Sigmoid colon (tissue), 4 donors: Measurements from ENCODE around the gene SYNRG.

Experiments
- CTCF ChIP-seq, 4 experiments: fragments of 450-650 bp in 3 of 4; fragments of 200-600 bp in 1 of 4; IDR thresholded peaks; one replicate each; pipeline ENCODE4 v1.5.1; 2016 to 2019; ENCODE audit warnings: antibody characterized with exemption in 4 of 4, mild to moderate bottlenecking in 3 of 4, moderate library complexity in 2 of 4
- EP300 ChIP-seq, 4 donors: sonication (generic); formaldehyde crosslinking; IDR thresholded peaks; one replicate each; pipeline ENCODE4 v1.6.1; 2017; ENCODE audit warnings: antibody characterized with exemption in 4 of 4
- POLR2A ChIP-seq, 2 donors: fragments of 450-650 bp; IDR thresholded peaks; one replicate each; pipeline ENCODE4 v1.6.1; 2016; ENCODE audit warnings: antibody characterized with exemption in 2 of 2, mild to moderate bottlenecking in 2 of 2, moderate library complexity in 2 of 2

- TF ChIP-seq POLR2A (IDR thresholded peaks at IDR 0.05): no peak
- no peak for TF ChIP-seq EP300 (IDR thresholded peaks at IDR 0.05)
- TF ChIP-seq CTCF (IDR thresholded peaks at IDR 0.05): no peak
Observed at GRCh38 chr17:37541880-37542660, 67.1 kb downstream of the SYNRG start.
